Measurements from ENCODE around the gene PHACTR3. TPM values are rescaled to one million over a fixed set of nuclear protein-coding genes. Genes with fewer than 3 reads are reported as not detected.

Gene PHACTR3
- polyA plus RNA-seq, 1 experiment, result not detected

DNA sequence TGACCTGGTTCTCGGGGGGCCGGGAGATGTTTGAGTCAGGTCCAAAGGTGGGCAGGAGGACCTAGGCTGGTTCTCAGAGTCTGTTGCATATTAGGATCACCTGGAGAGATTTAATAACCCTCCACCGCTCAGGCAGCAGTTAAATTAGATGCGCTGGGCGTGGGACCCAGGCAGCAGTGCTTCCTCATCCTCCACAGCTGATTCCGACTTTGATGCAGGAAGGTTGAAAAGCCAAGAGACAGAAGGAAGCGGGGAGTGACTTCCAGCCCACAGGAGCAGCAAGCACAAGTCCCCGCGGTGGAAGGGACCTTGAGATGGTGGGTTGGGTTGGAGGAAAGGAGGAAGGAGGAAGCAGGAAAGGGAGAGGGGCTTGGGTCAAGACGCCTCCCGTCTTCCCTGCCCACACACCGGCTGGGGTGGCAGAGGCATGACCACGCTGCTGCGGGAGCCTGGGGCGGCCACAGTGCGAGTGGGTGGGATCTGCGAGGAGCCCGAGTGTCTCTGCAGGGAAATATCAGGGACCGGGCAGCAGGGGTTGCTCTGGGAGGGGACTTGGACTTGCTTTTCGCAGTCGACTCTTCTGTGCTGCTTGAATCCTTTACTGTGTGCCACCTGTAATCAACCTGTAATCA, 146.0 kb downstream of the PHACTR3 start:
- Histone ChIP-seq H3K4me3 (ENCODE audit: low read depth, low read length) (no peak overlapping the region), H3K9me3 (ENCODE audit: control insufficient read depth, insufficient read depth, low read length) (peaks cover 11% of the 10 kb centered on the region; the same call in 1 of the 2 replicates), H3K27me3 (ENCODE audit: control insufficient read depth, insufficient read depth, low read length) (peaks cover 2% of the 10 kb centered on the region), H3K27ac (ENCODE audit: low read depth, low read length) (no peak overlapping the region)
- TF ChIP-seq, protein P1, sequence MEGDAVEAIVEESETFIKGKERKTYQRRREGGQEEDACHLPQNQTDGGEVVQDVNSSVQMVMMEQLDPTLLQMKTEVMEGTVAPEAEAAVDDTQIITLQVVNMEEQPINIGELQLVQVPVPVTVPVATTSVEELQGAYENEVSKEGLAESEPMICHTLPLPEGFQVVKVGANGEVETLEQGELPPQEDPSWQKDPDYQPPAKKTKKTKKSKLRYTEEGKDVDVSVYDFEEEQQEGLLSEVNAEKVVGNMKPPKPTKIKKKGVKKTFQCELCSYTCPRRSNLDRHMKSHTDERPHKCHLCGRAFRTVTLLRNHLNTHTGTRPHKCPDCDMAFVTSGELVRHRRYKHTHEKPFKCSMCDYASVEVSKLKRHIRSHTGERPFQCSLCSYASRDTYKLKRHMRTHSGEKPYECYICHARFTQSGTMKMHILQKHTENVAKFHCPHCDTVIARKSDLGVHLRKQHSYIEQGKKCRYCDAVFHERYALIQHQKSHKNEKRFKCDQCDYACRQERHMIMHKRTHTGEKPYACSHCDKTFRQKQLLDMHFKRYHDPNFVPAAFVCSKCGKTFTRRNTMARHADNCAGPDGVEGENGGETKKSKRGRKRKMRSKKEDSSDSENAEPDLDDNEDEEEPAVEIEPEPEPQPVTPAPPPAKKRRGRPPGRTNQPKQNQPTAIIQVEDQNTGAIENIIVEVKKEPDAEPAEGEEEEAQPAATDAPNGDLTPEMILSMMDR (IDR thresholded peaks at IDR 0.05; ENCODE audit: low read depth, low read length), result no peak
- DNase-seq (ENCODE audit: low read depth, low spot score), result no peak
- CTCF ChIA-PET, result no interaction called here
- POLR2A ChIA-PET, result no interaction called here

DNA sequence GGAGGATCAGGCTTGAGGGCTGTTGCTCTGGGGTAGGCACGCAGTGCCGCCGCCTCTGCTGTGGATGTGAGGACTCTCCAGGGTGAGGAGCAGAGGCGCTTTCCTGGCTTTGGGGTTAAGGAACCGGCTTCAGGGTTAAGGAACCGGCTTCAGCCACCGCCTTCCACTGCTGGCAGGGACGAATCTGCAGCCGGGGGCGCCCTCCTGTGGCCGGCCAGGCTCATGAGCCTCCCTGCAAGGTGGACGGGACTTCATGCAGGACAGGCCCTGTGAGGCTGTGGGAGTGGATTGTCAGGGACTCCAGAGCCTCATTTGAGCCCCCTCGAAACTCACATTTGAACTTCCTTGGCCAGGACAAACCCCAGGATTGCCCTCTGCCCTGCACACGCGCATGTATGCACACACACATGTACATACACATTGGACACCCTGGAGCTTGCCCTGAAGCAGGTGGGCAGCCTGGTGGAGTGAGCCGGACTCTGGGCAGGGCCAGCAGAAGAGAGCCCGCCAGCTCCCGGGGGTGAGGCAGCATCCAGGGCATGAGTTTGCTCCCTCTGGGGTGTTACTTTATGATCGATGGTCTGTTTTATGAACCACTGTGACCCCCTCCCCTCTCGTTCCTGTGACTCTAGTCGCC, 146.9 kb downstream of the PHACTR3 start:
- ChIA-PET POLR2A (no interaction called here), CTCF (no interaction called here)

DNA sequence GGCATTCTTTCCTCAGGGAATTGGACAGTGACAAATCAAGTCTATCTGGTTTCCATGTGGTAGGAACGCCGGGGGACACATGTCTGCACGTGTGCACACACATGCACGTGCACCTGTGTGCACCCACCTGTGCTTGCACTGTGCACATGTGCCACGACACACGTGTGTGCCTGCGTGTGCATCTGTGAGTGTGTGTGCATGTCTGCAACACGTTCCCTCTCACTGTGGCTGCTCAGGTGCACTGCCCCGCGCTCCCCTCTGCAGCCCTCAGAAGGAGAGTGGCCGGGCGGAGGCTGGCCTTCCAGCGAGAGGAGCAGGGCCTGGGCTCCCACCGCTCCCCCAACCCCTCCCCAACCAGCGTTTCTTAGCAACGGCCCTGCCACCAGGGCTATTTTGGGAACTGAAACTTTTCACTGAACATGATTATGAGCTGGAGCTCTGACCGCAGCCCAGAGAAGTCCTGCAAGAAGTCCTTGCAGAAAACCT, 147.8 kb downstream of the PHACTR3 start:
- DNase-seq (ENCODE audit: low read depth, low spot score), result no peak
- ChIA-PET CTCF (no interaction called here), POLR2A (no interaction called here)
- Histone ChIP-seq H3K27me3 (ENCODE audit: control insufficient read depth, insufficient read depth, low read length) (peaks cover 2% of the 10 kb centered on the region), H3K9me3 (ENCODE audit: control insufficient read depth, insufficient read depth, low read length) (peaks cover 6% of the 10 kb centered on the region; the same call in 1 of the 2 replicates), H3K27ac (ENCODE audit: low read depth, low read length) (no peak overlapping the region), H3K4me3 (ENCODE audit: low read depth, low read length) (no peak overlapping the region)
- TF ChIP-seq, protein P1 (IDR thresholded peaks at IDR 0.05; ENCODE audit: low read depth, low read length), result no peak

More for the DNA sequence above, 146.9 kb downstream of the PHACTR3 start:
- Histone ChIP-seq H3K27me3 (ENCODE audit: control insufficient read depth, insufficient read depth, low read length) (peaks cover 2% of the 10 kb centered on the region), H3K4me3 (ENCODE audit: low read depth, low read length) (no peak overlapping the region), H3K27ac (ENCODE audit: low read depth, low read length) (no peak overlapping the region), H3K9me3 (ENCODE audit: control insufficient read depth, insufficient read depth, low read length) (peaks cover 6% of the 10 kb centered on the region; the same call in 1 of the 2 replicates)
- DNase-seq (ENCODE audit: low read depth, low spot score), result no peak
- TF ChIP-seq, protein P1 (IDR thresholded peaks at IDR 0.05; ENCODE audit: low read depth, low read length), result peak; percentile 44

DNA sequence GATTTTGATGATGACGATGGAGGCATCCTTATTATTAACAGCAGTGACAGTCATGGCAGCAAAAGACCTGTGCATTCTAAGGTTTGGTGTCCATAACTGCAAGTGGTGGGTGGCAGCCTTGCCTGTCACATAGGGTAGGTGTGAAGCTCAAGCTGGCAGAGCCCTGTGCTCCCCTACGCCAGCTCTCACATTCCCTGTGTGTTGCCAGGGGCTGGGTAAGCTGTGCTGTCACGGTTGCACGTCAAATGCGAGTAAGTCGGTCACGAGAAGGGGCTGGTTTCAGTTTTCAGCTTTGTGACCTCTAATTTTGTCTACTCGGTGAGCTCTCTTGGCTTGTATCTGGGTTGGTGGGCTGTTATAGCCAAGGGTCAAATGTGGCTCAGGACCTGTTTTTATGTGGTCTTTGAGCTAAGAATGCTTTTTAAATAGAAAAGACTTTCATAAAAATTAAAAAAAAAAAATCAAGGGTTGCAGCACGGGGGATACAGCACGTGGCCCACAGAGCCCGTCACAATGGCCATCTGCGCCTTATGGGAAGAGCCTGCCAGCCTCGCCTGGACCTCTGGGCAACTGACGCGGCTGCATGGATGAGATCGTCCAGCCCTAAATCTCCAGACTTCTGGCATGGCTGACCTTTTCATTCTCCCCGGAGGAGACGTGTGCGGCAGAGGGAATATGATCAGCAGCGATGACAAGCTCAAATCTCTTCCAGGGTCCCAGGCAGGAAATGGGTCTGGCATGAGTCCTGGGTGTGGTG, 148.5 kb downstream of the PHACTR3 start:
- CTCF ChIA-PET, result no interaction called here
- peaks cover 6% of the 10 kb centered on the region; the same call in 1 of the 2 replicates for H3K9me3 ChIP-seq (ENCODE audit: control insufficient read depth, insufficient read depth, low read length)
- POLR2A ChIA-PET, result no interaction called here
- DNase-seq (ENCODE audit: low read depth, low spot score), result no peak
- H3K4me3 ChIP-seq (ENCODE audit: low read depth, low read length), result no peak overlapping the region
- TF ChIP-seq, protein P1 (IDR thresholded peaks at IDR 0.05; ENCODE audit: low read depth, low read length), result no peak
- H3K27ac ChIP-seq (ENCODE audit: low read depth, low read length), result no peak overlapping the region
- H3K27me3 ChIP-seq (ENCODE audit: control insufficient read depth, insufficient read depth, low read length), result peaks cover 2% of the 10 kb centered on the region

Data from AG04450 (cell line).